ENCODE data around the gene ATP2B1.

DNA sequence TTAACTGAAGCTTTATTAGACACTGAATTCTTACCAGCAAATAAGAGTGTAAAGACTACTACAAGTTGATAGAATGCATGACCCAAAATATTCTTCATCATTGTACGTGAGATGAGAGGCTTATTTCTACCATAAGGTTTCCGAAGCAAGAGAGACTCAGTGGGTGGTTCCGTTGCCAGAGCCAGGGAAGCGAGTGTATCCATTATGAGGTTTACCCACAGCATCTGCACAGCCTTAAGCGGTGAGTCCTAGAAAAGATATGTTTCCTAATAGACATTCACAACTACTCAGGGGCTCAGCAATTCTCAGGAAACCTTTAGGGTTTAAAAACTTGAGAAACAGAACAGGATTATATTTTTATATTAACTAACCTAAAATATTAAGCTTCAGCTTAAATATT, 105.0 kb downstream of the ATP2B1 start:
- TF ChIP-seq POLR2A (IDR thresholded peaks at IDR 0.05) = no peak
- TF ChIP-seq, protein P1, sequence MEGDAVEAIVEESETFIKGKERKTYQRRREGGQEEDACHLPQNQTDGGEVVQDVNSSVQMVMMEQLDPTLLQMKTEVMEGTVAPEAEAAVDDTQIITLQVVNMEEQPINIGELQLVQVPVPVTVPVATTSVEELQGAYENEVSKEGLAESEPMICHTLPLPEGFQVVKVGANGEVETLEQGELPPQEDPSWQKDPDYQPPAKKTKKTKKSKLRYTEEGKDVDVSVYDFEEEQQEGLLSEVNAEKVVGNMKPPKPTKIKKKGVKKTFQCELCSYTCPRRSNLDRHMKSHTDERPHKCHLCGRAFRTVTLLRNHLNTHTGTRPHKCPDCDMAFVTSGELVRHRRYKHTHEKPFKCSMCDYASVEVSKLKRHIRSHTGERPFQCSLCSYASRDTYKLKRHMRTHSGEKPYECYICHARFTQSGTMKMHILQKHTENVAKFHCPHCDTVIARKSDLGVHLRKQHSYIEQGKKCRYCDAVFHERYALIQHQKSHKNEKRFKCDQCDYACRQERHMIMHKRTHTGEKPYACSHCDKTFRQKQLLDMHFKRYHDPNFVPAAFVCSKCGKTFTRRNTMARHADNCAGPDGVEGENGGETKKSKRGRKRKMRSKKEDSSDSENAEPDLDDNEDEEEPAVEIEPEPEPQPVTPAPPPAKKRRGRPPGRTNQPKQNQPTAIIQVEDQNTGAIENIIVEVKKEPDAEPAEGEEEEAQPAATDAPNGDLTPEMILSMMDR (IDR thresholded peaks at IDR 0.05) = no peak
